G401.6 (cell line): Measurements from ENCODE around the gene NAA50.

Experiments
- FAIRE-seq: peaks from 2 replicates; lab custom pipeline; 2012; peaks lifted over from hg19 to GRCh38; lab: Jason Lieb, UNC

Gene NAA50

DNA sequence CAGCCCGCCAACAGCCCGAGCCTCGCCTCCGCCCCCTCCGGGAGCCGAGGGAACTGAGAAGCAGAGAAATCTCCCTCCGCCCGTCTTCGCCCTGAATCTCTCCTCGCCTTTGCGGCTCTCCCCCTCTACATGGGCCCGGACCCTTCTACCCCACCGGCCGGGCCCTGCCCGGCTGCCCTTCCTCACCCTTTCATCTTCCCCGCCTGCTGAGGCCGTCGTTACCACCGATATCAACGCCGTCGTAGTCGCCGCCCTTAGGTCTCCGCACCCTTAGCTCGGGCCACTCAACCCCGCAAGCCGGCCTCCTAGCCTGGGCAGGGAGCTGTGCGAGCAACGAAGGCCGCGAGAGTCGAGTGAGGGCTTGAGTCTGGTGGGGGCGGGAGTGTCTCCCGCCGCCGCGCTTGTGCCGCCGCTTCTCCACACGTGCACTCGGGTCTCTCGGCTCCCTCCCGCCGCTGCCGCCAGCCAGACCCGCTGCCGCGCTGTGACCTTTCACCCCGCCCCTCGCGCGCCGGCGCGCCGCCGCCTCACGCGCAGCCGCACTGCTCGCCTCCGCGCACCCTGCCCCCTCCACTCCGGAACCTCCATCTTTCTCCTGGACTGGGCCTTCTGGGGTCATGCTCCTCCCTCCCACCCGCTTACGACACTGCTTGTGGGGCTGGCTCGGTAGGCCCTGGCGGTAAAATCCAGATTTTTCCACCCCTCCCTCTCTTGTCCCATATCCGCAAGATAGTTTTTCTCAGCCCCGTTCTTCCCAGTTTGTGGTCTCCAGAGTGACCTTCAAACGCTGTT lies at the start of gene NAA50:
Gene NAA50 (minus strand): TSS at position 494 of the 792 bp plus-strand sequence. CDS start 300 bp downstream, at position 194.
- FAIRE-seq = no peak

DNA sequence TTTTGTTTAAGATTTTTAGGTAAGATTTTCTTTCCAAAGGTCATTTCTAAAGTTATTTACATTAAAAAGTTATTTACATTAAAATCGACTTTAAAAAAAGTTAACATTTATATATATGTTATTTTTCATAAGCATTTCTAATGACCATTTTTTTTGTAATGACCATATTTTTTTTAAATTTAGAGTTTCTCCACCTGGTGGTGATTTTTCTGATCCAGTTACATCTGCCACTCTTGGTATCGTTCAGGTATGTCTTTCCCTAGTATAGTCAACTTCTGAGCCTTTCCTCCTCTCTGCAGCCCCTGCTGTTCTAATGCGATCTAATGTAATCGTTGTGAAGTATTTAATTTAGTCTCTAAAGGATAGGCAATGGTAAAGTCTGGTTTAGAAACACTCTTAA lies 49.6 kb upstream of the NAA50 start:
- FAIRE-seq = peak; percentile 77

DNA sequence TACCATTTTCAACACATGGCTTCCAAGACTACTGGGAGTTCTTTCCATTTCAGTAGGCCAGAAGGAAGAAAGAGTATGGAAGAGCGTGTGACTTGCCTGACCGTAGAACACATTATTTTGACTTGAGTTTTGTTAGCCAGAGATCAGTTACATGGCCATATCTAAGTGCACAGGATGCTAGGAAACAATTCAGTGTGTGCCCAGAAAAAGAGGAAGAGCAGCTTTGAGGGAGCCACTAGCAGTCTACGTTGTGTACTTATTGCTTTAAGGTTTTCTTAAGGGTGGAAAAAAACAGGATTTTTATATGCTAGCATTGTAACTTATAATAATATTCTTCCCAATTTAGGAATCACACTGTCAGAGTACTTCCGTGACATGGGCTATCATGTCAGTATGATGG lies 48.5 kb upstream of the NAA50 start:
- FAIRE-seq = no peak

DNA sequence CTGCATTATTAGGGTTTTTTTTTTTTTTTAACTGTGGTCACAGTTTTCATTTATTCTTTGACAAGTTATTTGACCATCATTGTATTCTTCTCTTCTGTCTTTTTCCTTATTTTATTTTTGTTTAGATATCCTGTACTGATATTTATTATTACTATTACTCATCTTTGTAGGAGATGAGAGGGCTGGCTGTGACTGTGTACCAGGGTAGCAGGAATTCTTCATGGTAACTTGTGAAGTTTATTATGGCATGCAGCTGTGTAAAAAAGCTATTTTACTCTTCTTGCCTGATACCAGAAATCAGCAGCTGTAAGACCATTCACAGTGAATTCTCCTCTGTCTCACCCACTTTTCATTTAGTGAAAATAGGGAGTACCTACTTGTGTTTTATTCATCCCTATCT lies 45.3 kb upstream of the NAA50 start:
- no peak for FAIRE-seq

DNA sequence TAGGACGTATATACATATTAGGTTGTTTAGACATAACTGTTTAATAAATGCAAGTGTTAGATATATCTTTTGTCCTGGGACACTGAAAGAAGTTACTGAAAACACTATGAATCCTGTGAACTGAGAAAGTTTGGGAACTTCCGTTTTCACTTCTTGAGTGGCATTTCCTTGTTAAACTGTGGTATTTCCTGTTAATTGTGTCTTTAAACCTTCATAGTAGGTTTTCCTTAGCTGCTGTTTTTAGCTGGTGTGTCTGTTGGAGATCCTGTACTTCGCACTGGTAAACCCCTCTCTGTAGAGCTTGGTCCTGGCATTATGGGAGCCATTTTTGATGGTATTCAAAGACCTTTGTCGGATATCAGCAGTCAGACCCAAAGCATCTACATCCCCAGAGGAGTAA lies 37.9 kb upstream of the NAA50 start:
- no peak for FAIRE-seq

DNA sequence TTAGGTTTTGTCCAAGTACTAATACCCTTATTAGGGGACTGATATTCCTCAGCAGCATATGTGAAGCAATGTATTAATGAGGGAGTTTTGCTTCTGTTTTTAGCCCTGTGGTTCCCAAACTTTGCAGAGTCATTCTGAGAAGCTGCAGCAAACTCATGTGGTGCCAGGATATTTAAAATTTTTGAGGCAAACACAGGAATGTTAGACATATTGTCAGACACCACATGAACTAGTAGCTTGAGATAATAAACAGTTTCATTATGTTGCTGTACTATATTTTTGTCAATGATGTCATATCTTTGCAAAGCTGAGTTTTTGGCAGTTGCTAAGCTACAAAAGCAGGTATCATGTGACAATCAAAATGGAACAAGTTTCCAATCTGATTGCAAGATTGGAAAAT lies 37.4 kb upstream of the NAA50 start:
- no peak for FAIRE-seq

DNA sequence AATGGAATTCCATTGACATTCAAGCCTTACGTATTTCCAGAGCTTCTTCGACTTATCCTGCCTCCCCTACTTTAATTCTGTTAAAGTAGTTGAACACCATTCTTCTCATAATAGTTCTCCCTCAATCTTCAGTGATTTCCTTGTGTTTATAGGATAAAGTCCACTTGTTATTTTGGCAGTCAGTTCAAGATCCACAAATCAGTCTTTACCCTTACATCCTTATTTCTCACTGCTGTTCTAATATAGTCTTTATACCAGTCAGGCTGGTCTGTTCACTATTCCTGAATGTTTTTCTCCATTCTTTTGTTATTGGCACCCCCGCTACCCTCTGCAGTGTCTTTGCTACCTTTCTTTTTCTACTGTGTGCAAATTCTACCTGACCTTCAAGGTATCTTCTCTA lies 30.5 kb upstream of the NAA50 start:
- no peak for FAIRE-seq

DNA sequence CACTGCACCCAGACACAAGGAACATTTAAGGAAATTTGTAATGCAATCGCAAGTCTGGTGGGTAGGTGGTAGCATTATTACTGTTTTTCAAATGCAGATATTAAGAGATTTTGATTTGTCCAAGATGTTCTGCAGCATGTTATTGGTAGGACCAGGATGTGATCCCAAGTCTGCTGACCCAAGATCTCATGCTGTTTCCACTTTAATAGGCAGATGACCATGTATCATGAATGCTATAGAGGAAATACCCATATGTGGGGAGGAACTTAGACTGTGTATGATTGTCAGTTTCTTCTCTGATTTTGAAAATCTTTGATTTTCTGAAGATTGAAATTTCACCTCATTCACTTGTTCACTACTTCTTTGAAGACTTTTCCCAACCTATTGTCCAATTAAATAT lies 29.5 kb upstream of the NAA50 start:
- FAIRE-seq = no peak

DNA sequence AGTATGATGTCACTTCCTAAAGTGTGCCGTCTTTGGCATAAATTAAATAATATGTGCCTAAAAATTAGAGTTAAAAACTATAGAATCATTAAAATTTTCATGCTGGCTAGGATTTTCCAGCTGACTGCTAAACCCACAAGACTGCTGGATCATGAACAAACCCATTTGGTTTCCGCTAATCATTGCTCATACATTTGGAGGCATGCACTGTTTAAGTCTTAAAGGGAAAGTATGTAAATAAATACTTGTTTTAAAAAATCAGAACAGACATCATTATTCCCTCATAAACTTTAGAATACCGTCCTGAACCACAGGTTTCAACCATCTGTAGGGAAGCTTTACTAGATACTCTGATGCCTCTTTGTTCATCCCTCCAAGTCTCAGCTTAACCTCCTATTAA lies 27.3 kb upstream of the NAA50 start:
- FAIRE-seq = no peak

DNA sequence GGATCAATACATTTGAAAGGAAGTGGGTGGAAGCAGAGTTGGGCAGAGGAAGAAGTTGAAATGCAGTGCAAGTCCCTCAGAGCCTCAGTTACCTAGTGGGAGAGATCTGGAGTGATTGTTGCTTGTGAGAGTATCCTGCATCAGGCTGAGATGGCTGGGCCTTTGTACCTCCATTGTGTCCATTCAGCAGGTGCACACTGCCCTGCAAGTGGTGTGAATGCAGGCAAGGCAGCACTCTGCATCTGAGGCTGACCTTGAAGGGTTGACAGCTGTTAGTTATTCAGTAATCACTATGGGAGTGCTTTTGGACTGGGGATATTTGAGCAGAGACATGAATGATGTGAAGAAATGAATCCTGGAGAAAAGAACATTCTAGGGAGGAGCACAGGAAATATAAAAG lies 25.9 kb upstream of the NAA50 start:
- FAIRE-seq = no peak

DNA sequence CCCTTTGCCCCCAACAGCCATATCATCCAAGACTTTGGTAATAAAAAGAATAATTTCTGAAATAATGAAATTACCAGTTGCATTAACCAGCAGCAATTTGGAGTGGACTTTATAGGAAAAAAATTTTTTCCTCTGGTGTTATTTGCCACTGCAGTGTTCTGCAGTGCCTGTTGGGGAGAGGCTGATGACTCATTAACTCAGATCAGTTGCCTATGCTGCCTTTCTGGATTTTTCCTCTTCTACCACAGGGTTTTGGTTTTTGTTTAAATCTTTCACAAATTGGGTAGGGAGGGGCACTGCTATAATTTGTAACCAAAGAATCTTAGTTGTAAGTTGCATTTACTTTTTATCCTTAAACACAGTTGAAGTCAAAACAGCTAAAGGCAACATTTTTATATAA lies 23.5 kb upstream of the NAA50 start:
- no peak for FAIRE-seq

DNA sequence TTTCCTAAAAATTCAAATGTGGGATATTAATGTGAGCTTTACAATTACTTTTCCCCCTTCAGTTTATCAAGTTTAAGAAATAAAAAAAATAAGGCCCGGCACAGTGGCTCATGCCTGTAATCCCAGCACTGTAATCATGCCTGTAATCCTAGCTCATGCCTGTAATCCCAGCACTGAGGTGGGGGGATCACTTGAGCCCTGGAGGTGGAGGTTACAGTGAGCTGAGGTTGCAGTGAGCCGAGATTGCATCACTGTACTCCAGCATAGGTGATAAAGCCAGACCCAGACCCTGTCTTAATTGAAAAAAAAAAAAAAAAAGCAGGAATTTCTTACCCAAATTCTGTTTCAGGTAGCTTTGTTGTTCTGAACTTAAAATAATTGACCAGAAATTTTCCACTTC lies 18.6 kb upstream of the NAA50 start:
- no peak for FAIRE-seq

DNA sequence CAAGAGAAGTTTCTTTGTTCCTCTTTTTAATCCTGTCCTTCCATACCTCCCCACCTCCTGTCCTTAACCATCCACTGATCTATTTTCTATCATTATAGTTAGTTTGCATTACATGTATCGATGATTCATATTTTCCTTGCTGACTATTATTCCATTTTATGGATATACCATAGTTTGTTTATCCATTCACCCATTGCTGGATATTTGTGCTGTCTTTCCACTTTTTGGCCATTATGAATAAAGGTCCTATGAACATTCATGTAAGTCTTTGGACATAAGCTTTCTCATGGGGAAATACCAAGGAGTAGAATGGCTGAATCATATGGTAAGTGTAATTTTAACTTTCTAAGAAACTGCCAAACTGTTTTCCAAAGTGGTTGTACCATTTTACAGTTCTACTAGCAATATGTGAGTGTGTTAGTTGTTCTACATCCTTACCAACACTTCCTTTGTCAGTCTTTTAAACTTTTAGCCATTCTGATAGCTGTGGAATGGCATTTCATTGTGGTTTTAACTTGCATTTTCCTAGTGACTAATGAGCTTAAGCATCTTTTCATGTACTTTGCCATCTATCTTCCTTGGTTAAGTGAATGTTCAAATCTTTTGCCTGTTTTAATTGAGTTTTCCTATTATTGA lies 12.5 kb upstream of the NAA50 start:
- FAIRE-seq = no peak

DNA sequence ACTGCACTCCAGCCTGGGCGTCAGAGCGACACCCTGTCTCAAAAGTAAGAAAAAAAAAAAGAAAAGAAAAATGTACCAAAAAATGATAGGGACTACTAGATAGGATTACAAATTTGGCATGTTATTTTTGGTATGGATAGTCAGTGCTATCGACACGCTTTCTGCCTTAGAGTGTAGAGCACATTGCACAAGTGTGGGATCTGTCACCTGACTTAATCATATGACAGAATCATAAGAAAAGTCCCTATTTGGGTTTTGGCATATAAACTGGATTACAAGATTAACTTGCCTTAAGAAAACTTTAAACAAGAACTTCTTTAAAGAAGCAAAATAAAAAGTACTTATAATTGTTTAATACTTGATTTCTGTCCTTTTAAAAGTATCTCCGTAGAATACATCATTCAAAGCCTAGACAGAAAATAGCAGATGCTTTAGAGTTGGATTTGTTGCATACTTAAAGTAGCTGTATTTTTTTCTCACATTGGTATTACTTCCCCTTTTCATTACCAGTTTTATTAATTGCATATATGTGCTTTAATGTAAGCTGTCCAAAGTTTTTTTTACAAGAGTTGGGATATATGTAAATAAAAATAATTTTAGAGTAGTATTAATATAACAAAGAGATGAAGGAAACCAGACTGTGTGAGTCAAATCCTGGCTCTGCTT lies 8.6 kb upstream of the NAA50 start:
- FAIRE-seq = peak; percentile 78

DNA sequence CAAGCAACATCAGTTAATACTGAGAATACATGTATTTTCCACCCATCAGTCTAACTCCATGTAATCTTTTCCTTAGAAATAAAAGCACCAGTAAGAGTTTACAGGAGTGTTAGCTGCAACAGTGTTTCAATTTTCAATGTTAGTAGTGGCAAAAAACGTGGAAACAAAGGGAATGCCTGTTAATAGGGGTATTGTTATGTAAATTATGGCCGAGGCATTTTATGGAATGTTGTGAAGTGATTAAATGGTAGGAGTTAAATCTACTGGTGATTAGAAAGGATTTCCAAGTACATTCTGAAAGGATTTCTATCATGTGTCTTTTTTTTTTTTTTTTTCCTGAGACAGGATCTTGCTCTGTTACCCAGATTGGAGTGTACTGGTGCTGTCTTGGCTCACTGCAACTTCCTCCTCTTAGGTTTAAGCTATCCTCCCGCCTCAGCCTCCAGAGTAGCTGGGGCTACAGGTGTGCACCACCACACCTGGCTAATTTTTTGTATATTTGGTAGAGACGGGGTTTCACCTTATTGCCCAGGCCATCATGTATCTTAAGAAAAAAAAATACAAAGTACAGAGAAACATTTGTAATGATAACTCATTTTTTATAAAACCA lies 7.4 kb upstream of the NAA50 start:
- FAIRE-seq = no peak

DNA sequence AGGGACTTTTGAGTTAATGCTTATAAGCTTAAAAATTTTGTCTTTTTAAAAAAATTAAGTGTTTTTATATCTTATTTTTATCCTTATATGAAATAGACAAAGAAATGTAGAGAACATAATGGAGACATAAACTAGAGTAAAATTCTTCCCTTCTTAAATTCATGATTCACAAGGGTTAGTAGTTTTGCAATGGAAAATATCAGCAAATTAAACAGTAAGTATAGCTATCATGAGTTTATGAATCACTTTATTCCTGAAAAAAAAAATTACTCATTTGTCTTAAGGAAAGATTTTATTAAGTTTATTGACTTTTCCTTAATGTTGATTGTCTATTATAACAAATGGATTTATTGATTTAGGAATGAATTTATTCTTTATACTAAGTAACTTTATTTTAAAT lies 5.1 kb upstream of the NAA50 start:
- FAIRE-seq = peak; percentile 90

DNA sequence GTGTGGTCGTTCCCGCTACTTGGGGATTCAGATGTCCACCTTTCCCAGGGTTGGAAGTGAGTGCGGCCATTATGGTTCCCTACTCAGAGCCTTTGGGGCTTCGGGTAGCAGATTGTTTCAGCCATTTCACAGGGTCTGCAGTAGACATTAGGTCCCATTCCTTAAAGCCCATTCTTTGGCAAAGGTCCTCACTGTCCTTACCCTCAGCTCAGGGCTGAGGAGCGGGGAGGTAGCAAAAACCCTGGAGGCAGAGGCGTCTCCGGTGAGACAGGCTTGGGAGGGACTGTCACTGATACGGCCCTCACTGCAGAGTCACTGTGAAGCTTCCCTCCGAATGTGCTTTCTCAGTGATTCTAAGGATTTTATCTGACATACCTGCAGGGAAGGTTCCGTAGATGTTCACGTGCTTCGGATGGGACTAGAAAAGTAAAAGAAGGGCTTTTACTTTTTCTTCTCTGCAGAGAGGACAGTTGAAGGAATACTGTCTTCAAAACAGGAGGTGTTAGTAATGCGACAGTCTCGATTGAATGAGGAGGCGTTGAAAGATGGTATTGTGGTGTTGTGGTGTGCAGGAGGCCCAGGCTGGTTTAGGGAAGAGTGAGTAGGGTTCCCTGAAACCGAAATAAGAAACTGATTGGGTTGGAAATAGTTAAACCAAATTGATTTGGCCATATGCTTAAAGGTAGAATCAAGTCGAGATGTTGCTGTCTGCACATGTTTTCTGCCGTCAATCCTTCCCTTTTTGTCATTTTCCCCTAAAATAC lies 1.4 kb upstream of the NAA50 start:
- FAIRE-seq = no peak

DNA sequence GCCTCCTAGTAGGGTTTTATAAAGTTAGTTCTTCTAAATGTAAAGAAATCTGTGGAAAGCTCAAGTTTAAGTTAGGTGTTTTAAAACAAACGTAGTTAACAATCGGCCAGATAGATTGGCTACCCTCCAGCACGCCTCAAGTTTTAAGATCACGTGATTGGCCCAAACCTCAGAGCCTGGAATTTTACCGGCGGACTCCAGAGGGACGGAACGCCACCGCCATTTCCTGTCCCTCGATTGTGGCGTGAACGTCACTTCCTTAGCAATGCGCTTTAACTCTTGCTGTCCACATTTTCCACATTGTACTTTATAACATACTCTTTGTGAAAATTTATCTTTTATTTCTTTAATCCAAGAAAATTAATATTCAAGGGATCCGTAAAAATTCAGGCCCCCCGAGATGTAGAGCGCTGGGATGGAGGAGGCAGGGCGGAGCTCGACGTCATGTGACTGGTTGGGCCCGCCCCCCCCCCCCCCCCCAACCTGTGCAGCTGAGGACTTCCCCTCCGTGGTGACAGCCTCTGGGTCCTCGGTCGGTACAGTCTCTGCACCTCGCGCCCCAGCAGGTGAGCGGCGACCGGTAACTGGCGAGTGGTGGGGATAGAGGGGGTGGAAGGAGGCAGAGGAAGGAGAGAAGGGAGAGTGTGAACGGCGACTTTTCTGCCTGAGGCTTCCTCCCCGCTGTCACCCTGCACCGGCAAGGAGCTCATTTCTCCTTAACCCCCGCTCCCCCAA lies 666 bp upstream of the NAA50 start, which contains the start of gene ATP6V1A:
Gene ATP6V1A (plus strand): TSS at position 488 of the 735 bp plus-strand sequence. CDS start 31,719 bp downstream, outside the sequence.
- peak; percentile 96 for FAIRE-seq

DNA sequence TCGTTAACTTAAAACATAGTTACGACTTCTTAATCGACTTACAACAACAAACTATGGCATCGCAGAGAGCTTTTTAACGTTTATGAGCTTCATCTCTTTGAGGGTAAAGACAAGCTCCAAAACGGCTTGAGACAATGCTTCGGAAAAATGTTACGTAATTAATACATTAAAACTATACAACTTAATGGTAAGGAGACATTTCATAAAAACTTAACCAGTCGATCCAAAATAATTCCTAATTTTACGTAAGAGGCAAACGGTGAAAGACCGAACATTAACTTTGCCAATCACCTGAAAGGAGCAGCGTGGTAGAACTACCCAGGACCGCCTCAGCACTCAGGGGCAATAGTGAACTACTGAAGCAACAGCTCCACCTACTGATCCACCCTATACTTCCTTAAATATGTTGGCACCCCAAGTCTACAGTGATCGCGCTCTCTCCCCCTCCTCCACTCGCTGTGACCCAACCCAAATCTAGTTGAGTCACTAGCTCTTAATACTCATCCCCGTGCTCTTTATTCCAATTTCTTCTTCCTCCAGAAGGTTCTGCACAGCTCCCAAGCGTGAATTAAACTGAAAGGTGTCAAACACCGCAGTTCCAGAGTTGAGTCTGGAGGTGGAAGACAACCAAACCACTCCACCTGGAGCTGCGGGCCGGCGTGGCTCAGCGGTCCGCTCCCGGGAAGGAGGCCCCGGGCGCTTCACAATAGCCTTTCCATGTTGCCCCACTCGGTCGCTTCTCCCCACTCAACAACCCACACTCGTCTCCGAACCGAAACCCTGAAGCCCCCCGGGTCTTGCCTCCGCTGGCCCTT lies 901 bp downstream of the NAA50 start:
- FAIRE-seq = peak; percentile 90

DNA sequence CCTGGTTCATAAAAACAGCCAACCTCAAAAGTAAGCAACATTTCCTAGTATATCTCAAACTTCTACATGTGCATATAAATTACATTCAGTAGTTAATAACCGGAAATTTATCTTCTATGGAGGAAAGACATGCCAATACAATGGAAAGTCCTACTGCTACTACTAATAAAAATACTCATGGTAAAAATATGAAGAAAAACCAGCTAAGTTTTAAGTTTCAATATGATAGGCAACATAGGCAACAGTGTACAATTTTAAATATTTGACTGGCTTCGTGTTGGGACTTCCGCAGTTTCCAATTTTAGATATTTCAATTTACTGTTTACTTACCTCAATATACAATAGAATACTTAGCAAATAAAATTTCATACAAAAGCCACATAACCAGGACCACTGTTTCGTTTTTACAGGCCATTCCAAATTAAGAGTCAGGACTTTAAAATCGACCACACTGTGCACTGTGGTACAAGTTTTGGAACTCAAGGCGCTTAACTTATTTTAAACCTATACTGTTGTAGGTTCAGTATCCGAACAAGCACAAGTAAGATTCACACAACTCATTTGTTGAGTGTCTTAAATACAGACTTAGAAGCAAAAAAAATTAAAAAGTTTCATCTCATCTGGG lies 2.9 kb downstream of the NAA50 start:
- FAIRE-seq = no peak
